ENCODE data around the gene KNDC1.

DNA sequence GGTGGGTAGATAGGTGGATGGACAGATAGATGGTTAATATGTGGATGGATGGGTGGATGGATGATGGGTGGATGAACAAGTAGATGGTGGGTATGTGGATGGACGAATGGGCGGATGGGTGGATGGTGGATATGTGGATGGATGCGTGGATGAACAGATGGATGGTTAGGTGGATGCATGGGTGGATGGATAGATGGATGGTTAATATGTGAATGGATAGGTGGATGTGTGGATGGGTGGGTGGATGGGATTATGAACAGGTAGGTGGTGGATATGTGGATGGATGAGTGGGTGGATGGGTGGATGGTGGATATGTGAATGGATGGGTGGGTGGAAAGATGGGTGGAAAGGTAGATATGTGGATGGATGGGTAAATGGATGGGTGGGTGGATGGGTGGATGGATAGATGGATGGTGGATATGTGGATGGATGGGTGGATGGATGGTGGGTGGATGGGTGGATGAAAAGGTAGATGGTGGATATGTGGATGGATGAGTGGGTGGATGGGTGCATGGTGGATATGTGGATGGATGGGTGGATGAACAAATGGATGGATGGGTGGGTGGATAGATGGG is 14.8 kb downstream of the KNDC1 start:
- TF ChIP-seq, protein P1, sequence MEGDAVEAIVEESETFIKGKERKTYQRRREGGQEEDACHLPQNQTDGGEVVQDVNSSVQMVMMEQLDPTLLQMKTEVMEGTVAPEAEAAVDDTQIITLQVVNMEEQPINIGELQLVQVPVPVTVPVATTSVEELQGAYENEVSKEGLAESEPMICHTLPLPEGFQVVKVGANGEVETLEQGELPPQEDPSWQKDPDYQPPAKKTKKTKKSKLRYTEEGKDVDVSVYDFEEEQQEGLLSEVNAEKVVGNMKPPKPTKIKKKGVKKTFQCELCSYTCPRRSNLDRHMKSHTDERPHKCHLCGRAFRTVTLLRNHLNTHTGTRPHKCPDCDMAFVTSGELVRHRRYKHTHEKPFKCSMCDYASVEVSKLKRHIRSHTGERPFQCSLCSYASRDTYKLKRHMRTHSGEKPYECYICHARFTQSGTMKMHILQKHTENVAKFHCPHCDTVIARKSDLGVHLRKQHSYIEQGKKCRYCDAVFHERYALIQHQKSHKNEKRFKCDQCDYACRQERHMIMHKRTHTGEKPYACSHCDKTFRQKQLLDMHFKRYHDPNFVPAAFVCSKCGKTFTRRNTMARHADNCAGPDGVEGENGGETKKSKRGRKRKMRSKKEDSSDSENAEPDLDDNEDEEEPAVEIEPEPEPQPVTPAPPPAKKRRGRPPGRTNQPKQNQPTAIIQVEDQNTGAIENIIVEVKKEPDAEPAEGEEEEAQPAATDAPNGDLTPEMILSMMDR (IDR thresholded peaks at IDR 0.05), result no peak
- no peak for TF ChIP-seq POLR2A (IDR thresholded peaks at IDR 0.05)
